Measurements from ENCODE around the gene NDUFS8. TPM values are rescaled to one million over a fixed set of nuclear protein-coding genes. Genes with fewer than 3 reads are reported as not detected.

Gene NDUFS8
- total and polyA plus RNA-seq, 2 donors (not counting 1 experiment from before 2014, with no cell fraction given), result 73.9 to 84.6 TPM

- Histone ChIP-seq H3K36me3 (replicated peaks in 1 of 2; ENCODE audit: control extremely low read depth in 1 of 2, control insufficient read depth in 1 of 2, extremely low read depth in 1 of 2, insufficient read depth in 2 of 2, low read length in 1 of 2) (peaks cover 0 to 23% of the 10 kb centered on the region in 2 experiments), H3K9ac (ENCODE audit: low read length) (no peak overlapping the region), H3K4me3 (ENCODE audit: control extremely low read depth in 1 of 5, extremely low read depth in 1 of 5, insufficient read depth in 1 of 5, low read depth in 2 of 5, low read length in 4 of 5) (no peak overlapping the region), H3K4me1 (ENCODE audit: control insufficient read depth in 2 of 2, insufficient read depth in 2 of 2, low read length in 2 of 2) (peaks cover 24 to 52% of the 10 kb centered on the region in 2 donors), H3K9me3 (ENCODE audit: control extremely low read depth in 1 of 3, control insufficient read depth in 2 of 3, insufficient read depth in 1 of 3, low read length in 2 of 3) (no peaks in the 10 kb centered on the region), H3K27ac (ENCODE audit: low read length in 2 of 2) (peak overlapping the region; percentile 43 to 64), H3K79me2 (ENCODE audit: control insufficient read depth, insufficient read depth, low read length) (peaks cover 42% of the 10 kb centered on the region), H3K27me3 (replicated peaks in 1 of 4; ENCODE audit: control extremely low read depth in 1 of 4, control insufficient read depth in 3 of 4, insufficient read depth in 4 of 4, low read length in 3 of 4) (no peaks in the 10 kb centered on the region), H2AFZ (ENCODE audit: insufficient read depth, low read depth, low read length, poor library complexity, severe bottlenecking) (no peak overlapping the region), H4K20me1 (ENCODE audit: control insufficient read depth, insufficient read depth, low read length, poor library complexity, severe bottlenecking) (peaks cover 21% of the 10 kb centered on the region), H3K4me2 (replicated peaks; ENCODE audit: low read depth, low read length, poor library complexity, severe bottlenecking) (peak overlapping the region; percentile 42)
- Mint-ChIP-seq H3K4me1 (peaks cover 30% of the 10 kb centered on the region), H3K27me3 (no peaks in the 10 kb centered on the region), H3K9me3 (ENCODE audit: insufficient read depth) (no peaks in the 10 kb centered on the region), H3K4me3 (peak overlapping the region; percentile 50), H3K27ac (peak overlapping the region; percentile 63)
- intact Hi-C loops (cut with micrococcal nuclease), result loop anchor here (10.0 kb wide), 2 partner anchors 178 to 428 kb away; partner anchors contain the start of genes KMT5B and PPP6R3
- no peak for TF ChIP-seq EZH2 (IDR thresholded peaks at IDR 0.05; ENCODE audit: borderline replicate concordance, insufficient read depth, low read depth, low read length, poor library complexity, severe bottlenecking)
- TF ChIP-seq, protein P1, sequence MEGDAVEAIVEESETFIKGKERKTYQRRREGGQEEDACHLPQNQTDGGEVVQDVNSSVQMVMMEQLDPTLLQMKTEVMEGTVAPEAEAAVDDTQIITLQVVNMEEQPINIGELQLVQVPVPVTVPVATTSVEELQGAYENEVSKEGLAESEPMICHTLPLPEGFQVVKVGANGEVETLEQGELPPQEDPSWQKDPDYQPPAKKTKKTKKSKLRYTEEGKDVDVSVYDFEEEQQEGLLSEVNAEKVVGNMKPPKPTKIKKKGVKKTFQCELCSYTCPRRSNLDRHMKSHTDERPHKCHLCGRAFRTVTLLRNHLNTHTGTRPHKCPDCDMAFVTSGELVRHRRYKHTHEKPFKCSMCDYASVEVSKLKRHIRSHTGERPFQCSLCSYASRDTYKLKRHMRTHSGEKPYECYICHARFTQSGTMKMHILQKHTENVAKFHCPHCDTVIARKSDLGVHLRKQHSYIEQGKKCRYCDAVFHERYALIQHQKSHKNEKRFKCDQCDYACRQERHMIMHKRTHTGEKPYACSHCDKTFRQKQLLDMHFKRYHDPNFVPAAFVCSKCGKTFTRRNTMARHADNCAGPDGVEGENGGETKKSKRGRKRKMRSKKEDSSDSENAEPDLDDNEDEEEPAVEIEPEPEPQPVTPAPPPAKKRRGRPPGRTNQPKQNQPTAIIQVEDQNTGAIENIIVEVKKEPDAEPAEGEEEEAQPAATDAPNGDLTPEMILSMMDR (IDR thresholded peaks at IDR 0.05), result no peak
- ChIA-PET POLR2A (no interaction called here), CTCF (interaction anchor here (1.0 to 1.4 kb wide), 2 partner anchors 26 to 260 kb away, joined by 3 read pairs; partner anchors contain the start of gene ALDH3B1)
- 41% methylated on average over 11 of the region's 14 CpGs for WGBS (ENCODE audit: insufficient coverage)
- ATAC-seq (ENCODE audit: low read depth), result no peak
- DNase-seq, result peak; percentile 40
Measured at GRCh38 chr11:68036717-68037239, 6.3 kb downstream of the NDUFS8 start.

All from B cell (primary cell).